Ovary (tissue), 3 donors: ENCODE results near the gene ALKBH5.

ENCODE experiments used
- EP300 ChIP-seq: sonication (generic); formaldehyde crosslinking; IDR thresholded peaks from one replicate; pipeline ENCODE4 v1.6.1; 2017; ENCODE audit warnings: antibody characterized with exemption
- POLR2A ChIP-seq: fragments of 450-650 bp; IDR thresholded peaks from one replicate; pipeline ENCODE4 v1.6.1; 2017; ENCODE audit warnings: antibody characterized with exemption, mild to moderate bottlenecking, moderate library complexity
- TF ChIP-seq, protein P1 (sequence below), 3 donors: fragments of 450-650 bp in 2 of 3; fragments of 200-600 bp in 1 of 3; IDR thresholded peaks; one replicate each; pipeline versions ENCODE4 v1.5.1 to v1.8.0; 2016 to 2022; ENCODE audit warnings: antibody characterized with exemption in 3 of 3, mild to moderate bottlenecking in 1 of 3
- donor health status: DM: no; HTN: no; CAD: no.

DNA sequence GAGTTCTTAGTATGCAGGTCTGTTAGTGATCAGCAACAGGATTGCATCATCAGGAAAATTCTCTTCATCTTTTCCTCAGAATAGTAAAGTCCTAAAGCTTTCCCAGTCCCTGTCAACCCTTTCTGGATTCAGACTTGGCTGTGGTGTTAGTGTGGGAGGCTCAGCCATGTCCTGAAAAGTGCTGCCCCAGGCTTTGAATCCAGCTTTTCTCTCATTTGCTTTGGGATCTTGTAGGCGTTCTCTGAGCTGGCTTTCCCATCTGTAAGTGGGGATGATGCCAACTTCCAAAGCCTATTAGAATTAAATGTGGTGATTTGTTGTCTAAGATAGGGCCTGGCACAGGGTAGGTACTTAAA, 3.0 kb downstream of the ALKBH5 start:
- TF ChIP-seq, protein P1, sequence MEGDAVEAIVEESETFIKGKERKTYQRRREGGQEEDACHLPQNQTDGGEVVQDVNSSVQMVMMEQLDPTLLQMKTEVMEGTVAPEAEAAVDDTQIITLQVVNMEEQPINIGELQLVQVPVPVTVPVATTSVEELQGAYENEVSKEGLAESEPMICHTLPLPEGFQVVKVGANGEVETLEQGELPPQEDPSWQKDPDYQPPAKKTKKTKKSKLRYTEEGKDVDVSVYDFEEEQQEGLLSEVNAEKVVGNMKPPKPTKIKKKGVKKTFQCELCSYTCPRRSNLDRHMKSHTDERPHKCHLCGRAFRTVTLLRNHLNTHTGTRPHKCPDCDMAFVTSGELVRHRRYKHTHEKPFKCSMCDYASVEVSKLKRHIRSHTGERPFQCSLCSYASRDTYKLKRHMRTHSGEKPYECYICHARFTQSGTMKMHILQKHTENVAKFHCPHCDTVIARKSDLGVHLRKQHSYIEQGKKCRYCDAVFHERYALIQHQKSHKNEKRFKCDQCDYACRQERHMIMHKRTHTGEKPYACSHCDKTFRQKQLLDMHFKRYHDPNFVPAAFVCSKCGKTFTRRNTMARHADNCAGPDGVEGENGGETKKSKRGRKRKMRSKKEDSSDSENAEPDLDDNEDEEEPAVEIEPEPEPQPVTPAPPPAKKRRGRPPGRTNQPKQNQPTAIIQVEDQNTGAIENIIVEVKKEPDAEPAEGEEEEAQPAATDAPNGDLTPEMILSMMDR (IDR thresholded peaks at IDR 0.05), result no peak
- no peak for TF ChIP-seq POLR2A
- no peak for TF ChIP-seq EP300
